GM23338 (cell line): ENCODE results near the gene PGM1.
A peak's percentile ranks its signal among the peaks of the same experiment; 100 is the strongest.

ENCODE experiments used
- CREB1 ChIP-seq: fragments of 250-450 bp; sonication (Bioruptor Pico); IDR thresholded peaks from 2 replicates; pipeline ENCODE4 v1.5.0; 2020; ENCODE audit warnings: low read depth, mild to moderate bottlenecking, moderate library complexity
- EZH2 ChIP-seq: fragments of 200-600 bp; sonication (generic); IDR thresholded peaks from one replicate; pipeline ENCODE4 v1.8.0; 2017; ENCODE audit warnings: antibody characterized with exemption, mild to moderate bottlenecking, low read depth; ENCODE audit not compliant: unreplicated experiment
- EZH2phosphoT487 ChIP-seq: fragments of 200-600 bp; sonication (generic); IDR thresholded peaks from one replicate; pipeline ENCODE4 v1.8.1; 2018; ENCODE audit warnings: antibody characterized with exemption; ENCODE audit not compliant: unreplicated experiment
- JUNB ChIP-seq: IDR thresholded peaks from one replicate; pipeline ENCODE4 v1.6.1; 2016; ENCODE audit warnings: antibody characterized with exemption; ENCODE audit not compliant: unreplicated experiment
- POLR2AphosphoS5 ChIP-seq: IDR thresholded peaks from 2 replicates; pipeline ENCODE4 v1.6.1; 2016; ENCODE audit warnings: antibody characterized with exemption, low read depth
- REST ChIP-seq: IDR thresholded peaks from one replicate; pipeline ENCODE4 v1.6.1; 2018; ENCODE audit warnings: antibody characterized with exemption; ENCODE audit not compliant: unreplicated experiment
- ZNF114 ChIP-seq: fragments of 250-450 bp; sonication (Bioruptor Pico); IDR thresholded peaks from 2 replicates; pipeline ENCODE4 v1.5.0; 2020; ENCODE audit warnings: mild to moderate bottlenecking, moderate library complexity
- ZNF331 ChIP-seq: fragments of 250-450 bp; sonication (Bioruptor Pico); IDR thresholded peaks from 2 replicates; pipeline ENCODE4 v1.5.0; 2020; ENCODE audit warnings: low read depth, mild to moderate bottlenecking, moderate library complexity
- TF ChIP-seq, protein P1 (sequence below), 2 experiments: fragments of 200-600 bp in 1 of 2; sonication (generic) in 1 of 2; conservative IDR thresholded peaks; 2 replicates each; pipeline versions ENCODE4 v1.5.1 to v1.6.1; 2016 to 2017; ENCODE audit warnings: antibody characterized with exemption in 2 of 2, low read depth in 2 of 2, mild to moderate bottlenecking in 2 of 2, moderate library complexity in 1 of 2
- TF ChIP-seq, protein P2 (sequence below): fragments of 250-450 bp; sonication (Bioruptor Pico); IDR thresholded peaks from 2 replicates; pipeline ENCODE4 v1.5.0; 2020; ENCODE audit warnings: mild to moderate bottlenecking, moderate library complexity

DNA sequence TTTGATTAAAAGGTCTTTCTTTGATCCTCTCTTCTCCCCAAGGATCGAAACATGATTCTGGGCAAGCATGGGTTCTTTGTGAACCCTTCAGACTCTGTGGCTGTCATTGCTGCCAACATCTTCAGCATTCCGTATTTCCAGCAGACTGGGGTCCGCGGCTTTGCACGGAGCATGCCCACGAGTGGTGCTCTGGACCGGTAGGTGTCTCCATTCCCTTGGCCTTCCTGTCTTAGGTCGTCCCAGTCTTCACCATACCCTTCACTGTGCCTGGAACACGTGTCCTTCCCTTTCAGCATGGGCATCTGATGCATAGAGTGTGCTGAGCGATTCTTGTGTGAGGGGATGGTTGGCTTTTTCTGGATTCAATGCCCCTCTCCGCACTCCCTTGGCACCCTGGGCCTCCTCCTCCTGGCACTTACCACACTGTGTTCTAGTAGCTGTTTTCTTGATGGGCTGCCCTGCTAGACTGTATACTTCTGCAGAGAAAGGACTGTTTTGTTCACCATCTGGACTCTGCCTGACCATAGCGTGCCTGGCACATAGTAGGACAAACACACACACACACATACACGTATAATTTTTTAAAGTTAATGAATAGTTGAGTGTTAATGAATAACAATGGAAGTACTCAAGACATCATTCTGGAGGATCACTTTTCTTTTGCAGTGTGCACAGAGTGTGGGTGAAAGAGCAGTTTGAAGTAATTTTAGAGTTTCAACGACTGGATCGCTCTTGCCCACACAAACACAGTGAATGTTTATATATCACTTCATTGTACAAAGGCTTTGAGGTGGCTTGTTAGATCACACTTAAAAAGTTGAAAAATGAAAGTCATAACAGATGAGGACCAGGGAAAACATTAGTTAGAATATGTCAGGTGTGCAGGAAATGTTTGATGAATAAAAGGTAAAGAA, 43.2 kb downstream of the PGM1 start:
- TF ChIP-seq, protein P1, sequence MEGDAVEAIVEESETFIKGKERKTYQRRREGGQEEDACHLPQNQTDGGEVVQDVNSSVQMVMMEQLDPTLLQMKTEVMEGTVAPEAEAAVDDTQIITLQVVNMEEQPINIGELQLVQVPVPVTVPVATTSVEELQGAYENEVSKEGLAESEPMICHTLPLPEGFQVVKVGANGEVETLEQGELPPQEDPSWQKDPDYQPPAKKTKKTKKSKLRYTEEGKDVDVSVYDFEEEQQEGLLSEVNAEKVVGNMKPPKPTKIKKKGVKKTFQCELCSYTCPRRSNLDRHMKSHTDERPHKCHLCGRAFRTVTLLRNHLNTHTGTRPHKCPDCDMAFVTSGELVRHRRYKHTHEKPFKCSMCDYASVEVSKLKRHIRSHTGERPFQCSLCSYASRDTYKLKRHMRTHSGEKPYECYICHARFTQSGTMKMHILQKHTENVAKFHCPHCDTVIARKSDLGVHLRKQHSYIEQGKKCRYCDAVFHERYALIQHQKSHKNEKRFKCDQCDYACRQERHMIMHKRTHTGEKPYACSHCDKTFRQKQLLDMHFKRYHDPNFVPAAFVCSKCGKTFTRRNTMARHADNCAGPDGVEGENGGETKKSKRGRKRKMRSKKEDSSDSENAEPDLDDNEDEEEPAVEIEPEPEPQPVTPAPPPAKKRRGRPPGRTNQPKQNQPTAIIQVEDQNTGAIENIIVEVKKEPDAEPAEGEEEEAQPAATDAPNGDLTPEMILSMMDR (conservative IDR thresholded peaks at IDR 0.05; ENCODE audit: low read depth in 2 of 2): peak in 1 of 2 experiments; percentile 15; a peak in 1 of 4 replicates
- TF ChIP-seq POLR2AphosphoS5 (no peak), REST (no peak), CREB1 (CRISPR knock-in tag) (no peak), EZH2 (no peak), ZNF114 (CRISPR knock-in tag) (no peak), EZH2phosphoT487 (no peak), JUNB (no peak), ZNF331 (CRISPR knock-in tag) (no peak)
- TF ChIP-seq, protein P2, sequence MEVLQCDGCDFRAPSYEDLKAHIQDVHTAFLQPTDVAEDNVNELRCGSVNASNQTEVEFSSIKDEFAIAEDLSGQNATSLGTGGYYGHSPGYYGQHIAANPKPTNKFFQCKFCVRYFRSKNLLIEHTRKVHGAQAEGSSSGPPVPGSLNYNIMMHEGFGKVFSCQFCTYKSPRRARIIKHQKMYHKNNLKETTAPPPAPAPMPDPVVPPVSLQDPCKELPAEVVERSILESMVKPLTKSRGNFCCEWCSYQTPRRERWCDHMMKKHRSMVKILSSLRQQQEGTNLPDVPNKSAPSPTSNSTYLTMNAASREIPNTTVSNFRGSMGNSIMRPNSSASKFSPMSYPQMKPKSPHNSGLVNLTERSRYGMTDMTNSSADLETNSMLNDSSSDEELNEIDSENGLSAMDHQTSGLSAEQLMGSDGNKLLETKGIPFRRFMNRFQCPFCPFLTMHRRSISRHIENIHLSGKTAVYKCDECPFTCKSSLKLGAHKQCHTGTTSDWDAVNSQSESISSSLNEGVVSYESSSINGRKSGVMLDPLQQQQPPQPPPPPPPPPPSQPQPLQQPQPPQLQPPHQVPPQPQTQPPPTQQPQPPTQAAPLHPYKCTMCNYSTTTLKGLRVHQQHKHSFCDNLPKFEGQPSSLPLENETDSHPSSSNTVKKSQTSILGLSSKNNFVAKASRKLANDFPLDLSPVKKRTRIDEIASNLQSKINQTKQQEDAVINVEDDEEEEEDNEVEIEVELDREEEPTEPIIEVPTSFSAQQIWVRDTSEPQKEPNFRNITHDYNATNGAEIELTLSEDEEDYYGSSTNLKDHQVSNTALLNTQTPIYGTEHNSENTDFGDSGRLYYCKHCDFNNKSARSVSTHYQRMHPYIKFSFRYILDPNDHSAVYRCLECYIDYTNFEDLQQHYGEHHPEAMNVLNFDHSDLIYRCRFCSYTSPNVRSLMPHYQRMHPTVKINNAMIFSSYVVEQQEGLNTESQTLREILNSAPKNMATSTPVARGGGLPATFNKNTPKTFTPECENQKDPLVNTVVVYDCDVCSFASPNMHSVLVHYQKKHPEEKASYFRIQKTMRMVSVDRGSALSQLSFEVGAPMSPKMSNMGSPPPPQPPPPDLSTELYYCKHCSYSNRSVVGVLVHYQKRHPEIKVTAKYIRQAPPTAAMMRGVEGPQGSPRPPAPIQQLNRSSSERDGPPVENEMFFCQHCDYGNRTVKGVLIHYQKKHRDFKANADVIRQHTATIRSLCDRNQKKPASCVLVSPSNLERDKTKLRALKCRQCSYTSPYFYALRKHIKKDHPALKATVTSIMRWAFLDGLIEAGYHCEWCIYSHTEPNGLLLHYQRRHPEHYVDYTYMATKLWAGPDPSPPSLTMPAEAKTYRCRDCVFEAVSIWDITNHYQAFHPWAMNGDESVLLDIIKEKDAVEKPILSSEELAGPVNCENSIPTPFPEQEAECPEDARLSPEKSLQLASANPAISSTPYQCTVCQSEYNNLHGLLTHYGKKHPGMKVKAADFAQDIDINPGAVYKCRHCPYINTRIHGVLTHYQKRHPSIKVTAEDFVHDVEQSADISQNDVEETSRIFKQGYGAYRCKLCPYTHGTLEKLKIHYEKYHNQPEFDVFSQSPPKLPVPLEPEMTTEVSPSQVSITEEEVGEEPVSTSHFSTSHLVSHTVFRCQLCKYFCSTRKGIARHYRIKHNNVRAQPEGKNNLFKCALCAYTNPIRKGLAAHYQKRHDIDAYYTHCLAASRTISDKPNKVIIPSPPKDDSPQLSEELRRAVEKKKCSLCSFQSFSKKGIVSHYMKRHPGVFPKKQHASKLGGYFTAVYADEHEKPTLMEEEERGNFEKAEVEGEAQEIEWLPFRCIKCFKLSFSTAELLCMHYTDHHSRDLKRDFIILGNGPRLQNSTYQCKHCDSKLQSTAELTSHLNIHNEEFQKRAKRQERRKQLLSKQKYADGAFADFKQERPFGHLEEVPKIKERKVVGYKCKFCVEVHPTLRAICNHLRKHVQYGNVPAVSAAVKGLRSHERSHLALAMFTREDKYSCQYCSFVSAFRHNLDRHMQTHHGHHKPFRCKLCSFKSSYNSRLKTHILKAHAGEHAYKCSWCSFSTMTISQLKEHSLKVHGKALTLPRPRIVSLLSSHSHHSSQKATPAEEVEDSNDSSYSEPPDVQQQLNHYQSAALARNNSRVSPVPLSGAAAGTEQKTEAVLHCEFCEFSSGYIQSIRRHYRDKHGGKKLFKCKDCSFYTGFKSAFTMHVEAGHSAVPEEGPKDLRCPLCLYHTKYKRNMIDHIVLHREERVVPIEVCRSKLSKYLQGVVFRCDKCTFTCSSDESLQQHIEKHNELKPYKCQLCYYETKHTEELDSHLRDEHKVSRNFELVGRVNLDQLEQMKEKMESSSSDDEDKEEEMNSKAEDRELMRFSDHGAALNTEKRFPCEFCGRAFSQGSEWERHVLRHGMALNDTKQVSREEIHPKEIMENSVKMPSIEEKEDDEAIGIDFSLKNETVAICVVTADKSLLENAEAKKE (CRISPR knock-in tag): no peak
